HG02759 (cell line): ENCODE data around the gene RPS6KA1.
"Not testable (repeated sequence)": the region's sequence is repeated elsewhere in the genome, so short reads cannot be mapped to it uniquely, and the experiment has no call there.

ENCODE experiments used
- ATAC-seq: cut with Tn5 transposase; IDR thresholded peaks from one replicate; pipeline ENCODE4 v1.9.1; 2021; ENCODE audit warnings: mild to moderate bottlenecking, moderate library complexity; ENCODE audit not compliant: unreplicated experiment

RPS6KA1 gene

DNA sequence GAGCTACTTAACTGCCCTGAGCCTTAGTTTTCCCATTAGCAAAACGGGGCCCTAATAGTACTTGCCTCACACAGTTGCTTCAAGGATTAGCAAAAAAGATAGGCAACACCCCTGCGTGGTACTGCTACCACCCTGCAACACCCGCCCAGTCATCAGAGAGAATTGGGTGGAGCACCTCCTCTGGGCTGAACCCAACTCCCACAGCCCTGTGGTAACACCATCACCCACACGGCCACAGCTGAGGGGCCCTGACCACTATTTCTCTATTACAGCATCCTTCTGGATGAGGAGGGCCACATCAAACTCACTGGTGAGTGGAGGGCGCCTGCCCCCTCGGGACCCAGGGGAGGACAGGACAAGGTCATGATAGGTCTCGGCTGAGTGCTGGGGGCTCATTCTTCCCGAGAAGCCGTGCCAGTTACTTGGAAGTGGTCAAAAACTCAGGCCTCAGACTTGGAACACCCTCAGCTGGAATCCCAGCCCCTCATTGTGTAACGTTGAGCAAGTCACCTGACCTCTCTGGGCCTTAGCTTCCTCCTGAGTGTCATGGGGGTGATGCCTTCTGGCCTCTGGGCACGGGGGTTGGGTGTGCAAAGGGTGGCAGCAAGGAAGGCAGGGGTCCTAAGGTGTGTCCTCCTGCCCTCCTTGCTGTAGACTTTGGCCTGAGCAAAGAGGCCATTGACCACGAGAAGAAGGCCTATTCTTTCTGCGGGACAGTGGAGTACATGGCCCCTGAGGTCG, 24.6 kb downstream of the RPS6KA1 start:
- ATAC-seq, result no peak

DNA sequence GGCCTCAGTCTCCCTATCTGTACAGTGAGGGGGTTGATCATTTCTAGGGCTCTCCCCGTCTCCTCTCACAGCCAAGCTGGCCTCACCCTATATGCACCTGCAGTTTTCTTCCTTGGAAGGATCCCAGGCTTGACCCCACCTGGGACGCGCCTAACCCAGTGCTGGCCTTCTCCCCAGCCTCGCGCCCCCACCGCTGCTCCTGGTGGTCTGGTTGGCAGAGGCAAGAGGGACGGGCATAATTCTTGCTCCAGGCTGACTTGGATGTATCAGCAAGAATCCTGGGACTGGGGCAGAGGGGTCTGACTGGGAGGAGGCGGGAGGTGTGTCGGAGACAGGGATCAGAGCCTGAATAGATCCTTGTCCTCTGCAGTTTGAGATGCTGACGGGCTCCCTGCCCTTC, 25.2 kb downstream of the RPS6KA1 start:
- ATAC-seq, result no peak

DNA sequence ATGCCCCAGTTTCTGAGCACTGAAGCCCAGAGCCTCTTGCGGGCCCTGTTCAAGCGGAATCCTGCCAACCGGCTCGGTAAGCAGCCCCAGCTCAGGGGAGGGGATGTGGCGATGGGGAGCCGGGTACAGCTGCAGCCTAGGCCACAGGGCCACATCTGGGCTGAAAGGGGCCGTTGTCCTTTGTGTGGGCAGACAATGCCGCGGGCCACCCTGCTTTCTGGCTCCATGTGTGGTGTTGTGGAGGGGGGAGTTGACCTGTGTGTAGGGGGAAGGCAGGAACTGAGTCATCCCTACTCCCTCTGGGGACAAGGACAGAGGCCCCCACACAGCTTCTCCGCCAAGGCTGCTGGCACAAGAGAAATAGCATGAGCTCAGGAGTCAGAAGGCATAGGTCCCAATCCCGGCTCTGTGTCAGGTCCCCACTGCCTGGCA, 26.0 kb downstream of the RPS6KA1 start:
- no peak for ATAC-seq

DNA sequence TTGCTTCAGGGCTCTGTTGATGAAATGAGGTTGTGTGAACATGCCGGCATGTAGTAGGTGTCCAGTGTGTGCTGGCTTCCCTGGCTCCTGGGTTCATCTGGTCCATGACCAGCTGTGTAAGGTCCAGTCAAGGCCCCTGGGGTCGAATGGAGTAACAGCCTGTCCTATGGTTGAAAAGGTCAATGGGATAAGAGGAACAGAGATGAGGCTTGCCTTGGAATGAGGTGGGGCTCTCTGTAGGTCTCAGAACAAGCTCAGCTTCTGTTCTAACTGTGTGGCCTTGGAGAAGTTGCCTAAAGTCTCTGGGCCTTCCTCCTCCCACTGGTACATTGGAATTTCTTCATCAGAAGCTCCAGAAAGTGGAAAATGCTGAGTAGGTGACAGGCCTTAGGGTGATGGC, 26.6 kb downstream of the RPS6KA1 start:
- no peak for ATAC-seq

DNA sequence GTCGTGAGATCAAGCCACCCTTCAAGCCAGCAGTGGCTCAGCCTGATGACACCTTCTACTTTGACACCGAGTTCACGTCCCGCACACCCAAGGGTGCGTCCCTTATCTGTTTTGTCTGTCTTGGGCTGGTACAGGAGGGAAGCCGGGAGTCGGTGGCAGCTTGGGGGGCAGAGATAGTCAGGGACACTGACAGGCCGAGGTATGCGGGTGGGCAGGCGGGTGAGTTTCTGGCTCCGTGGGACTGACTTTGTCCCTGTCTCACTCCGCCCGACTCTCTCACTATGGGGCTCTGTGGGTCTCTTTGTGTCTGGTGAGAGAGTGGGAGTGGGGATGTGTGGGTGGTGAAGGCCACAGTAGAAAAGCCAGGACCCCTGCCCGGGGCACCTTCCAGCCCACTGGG, 27.4 kb downstream of the RPS6KA1 start:
- ATAC-seq, result no peak

- no peak for ATAC-seq
Measured at GRCh38 chr1:26558685-26559048, 29.1 kb downstream of the RPS6KA1 start.

DNA sequence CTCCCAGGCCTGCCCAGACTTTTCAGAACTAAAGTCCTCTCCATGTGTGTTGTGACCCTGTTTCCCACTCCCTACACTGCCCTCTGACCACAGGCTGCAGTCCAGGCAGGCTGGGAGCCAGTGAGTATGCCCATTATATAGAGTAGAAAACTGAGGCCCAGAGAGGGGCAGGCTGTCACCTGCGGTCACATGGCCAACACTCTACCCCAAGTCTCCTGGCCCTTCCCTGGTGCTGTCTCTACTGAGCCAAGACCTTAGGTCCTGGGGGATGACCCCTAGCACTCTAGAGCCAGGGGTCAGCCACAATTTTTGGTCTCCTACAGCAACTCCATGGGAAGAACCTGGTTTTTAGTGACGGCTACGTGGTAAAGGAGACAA, 30.8 kb downstream of the RPS6KA1 start:
- no peak for ATAC-seq

DNA sequence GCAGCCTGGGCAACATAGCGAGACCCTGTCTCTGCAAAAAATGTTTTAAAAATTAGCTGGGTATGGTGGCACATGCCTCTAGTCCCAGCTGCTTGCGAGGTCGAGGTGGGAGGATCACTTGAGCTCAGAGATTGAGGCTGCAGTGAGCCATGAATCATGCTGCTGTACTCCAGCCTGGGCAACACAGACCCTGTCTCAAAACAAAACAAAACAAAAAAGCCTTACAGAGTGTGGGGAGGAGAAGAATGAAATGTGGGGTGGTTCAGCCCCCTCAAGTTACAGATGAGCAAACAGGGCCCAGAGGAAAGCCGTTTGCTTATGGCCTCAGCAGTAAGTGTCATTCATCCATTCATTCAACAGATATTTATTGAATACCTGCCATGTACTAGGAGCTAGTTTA, 40.7 kb downstream of the RPS6KA1 start:
- ATAC-seq, result no peak

DNA sequence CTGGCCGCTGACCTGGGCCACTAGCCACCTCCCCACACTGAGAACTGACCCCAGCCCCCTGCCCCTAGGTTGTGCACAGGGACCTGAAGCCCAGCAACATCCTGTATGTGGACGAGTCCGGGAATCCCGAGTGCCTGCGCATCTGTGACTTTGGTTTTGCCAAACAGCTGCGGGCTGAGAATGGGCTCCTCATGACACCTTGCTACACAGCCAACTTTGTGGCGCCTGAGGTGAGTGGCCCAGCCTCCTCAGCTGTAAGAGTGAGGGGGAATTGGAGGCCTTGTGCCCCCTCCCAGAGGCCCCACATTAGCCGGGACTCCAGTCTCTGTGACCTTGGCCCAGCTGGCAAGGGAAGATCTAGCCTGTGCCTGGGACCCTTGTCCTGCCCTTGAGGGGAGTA, 41.8 kb downstream of the RPS6KA1 start:
- no peak for ATAC-seq

DNA sequence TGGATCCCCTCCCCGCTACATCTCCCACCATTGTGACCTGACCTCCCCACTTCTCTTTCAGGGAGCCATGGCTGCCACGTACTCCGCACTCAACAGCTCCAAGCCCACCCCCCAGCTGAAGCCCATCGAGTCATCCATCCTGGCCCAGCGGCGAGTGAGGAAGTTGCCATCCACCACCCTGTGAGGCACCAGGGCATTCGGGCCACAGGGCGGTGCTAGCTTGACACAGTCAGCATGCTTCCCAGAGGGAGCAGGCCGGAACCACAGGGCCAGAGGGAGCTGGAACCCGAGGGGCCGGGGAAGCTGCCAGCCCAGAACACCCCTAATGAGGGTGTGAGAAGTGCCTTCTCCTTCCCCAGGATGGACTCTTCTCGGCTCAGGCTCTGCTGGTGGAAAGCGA, 44.5 kb downstream of the RPS6KA1 start:
- no peak for ATAC-seq

- ATAC-seq, result no peak
Measured at GRCh38 chr1:26574719-26575251, 45.2 kb downstream of the RPS6KA1 start.

- no peak for ATAC-seq
Measured at GRCh38 chr1:26575348-26575747, 45.8 kb downstream of the RPS6KA1 start.

DNA sequence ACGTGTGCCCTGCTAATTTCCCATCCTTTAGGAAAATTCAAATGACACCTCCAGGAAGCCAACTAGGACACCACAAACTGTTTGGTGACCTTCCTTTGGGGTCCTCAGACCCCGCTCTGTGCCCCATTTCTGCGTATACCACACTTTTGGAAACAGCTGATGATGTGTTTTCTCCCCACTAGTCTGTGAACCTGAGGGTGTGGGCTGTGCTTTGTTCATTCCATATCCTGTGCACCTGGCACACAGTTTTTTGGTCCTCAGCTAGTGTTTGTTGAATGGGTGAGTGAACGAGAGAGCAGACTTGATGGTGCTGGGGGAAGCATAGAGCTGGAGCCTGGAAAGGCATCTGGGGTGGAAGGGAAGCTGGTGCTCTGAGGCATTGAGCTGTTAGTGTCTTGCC, 48.6 kb downstream of the RPS6KA1 start:
- no peak for ATAC-seq

DNA sequence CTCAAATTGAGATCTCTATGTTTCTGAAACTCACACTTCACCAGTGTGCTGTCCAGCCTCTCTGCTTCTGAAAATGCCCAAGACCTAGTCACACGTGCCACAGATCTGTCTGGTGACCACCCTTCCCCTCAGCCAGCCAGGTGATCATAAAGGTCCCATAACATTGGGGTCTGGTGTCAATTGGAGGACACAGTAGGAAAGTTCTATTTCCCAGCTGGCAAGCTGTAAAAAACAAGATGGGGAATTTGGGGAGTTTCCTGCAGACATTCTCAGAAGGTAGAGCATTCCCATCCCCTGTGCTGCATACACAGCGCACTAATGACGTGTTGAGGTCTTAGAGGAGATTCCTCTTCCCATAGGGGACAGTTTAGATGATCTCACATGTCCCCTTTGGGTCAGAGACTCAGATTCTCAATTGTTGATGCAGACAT, 50.1 kb downstream of the RPS6KA1 start:
- no peak for ATAC-seq

DNA sequence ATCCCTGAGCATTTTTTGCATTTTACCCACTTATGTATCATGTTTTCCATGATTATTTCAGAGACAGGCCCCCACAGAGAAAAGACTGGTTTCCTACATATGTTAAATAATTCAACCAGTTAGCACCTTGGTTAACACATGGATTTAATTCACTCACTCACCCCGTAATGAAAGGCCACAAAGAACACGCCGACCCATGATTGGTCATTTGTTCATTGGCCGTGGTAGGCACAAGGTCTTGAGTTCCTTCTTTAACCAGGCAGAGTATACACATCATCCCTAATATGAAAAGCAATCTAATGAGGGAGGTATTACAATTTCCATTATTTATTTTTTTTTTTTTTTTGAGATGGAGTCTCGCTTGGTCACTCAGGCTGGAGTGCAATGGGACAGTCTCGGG, 50.6 kb downstream of the RPS6KA1 start:
- ATAC-seq, result no peak

GRCh38 chr1:26581287-26581651, 51.7 kb downstream of the RPS6KA1 start:
- no peak for ATAC-seq

GRCh38 chr1:26582053-26582835, 52.7 kb downstream of the RPS6KA1 start:
- no peak for ATAC-seq

DNA sequence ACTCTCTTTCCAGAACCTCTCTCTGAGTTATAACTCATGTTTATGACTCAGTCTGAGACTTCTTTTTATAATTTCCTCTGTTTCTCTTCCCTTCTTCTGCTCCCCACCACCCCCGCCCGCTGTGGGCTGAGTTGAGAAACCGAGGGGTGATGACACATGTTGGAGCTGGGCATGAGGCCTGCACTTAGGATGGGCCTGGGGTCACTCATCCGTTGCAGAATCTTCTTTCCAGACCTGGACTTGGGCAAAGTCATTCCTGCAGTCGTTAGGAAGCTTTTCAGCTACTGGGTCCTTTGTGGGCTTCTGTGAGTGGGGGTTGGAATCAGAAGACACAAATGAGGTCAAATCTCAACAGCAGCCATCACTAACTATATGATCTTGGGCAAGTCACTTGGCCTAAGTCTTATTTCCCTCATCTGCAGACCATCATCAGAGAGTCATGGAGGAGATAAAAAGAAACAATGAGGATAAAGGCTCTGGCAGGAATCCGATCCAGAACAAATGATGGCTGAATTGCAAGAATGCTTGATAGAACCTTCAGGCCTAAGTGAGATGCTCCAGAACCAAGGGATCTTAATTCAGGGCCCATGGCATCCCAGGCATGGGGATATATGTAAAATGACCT, 53.4 kb downstream of the RPS6KA1 start:
- no peak for ATAC-seq

DNA sequence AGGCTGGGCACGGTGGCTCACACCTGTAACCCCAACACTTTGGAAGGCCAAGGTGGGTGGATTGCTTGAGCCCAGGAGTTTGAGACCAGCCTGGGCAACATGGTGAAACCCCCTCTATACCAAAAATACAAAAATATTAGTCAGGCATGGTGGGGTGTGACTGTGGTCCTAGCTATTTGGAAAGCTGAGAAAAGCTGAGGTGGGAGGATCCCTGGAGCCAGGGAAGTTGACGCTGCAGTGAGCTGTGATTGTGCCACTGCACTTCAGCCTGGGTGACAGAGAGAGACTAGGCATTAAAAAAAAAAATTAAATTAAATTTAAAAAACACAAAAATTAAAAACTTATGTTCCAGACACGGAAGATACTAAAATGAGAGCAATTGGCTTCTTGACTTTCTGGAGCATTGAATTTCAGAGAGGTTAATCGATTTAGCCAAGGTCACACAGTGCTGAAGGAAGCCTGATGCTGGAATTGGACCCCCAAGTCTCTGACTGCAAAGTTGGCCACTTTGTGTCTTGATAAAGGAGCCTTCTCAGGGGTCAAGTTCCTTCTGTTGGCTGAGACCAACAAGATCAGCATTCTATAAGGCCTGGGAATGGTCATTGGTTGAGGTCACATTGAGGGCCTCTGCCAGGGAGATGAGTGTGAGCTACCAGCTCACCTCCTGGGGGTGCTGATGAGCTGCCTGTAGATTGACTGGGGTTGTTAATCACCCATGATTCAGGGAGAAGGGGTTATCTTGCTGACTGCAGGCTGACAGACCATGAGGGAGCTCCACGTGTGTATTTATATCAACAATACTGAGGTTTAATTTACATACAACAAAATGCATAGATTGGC, 54.3 kb downstream of the RPS6KA1 start:
- no peak for ATAC-seq

DNA sequence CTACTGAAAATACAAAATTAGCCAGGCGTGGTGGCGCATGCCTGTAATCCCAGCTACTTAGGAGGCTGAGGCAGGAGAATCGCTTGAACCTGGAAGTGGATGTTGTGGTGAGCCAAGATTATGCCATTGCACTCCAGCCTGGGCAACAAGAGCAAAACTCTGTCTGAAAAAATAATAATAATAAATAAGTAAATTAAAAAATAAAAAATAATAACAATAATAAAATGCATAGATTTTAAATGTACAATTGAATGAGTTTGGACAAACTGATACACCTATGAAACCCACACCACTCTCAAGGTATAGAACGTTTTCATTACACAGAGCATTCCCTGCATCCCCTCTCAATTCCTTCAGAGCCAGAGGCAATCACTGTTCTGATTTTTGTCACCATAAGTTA, 55.0 kb downstream of the RPS6KA1 start:
- ATAC-seq, result not testable (repeated sequence)

DNA sequence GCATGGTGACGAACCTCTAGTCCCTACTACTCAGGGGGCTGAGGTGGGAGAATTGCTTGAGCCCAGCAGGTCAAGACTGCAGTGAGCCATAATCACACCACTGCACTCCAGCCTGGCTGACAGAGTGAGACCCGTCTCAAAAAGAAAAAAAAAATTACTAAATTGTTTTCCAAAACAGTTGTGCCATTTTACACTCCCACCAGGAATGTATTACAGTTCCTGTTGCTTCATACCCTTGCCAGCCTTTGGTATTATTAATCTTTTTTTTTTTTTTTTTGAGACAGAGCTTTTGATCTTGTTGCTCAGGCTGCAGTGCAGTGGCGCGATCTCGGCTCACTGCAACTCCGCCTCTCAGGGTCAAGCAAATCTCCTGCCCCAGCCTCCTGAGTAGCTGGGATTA, 55.9 kb downstream of the RPS6KA1 start:
- no peak for ATAC-seq
